Neural progenitor cell (in vitro differentiated cells): ENCODE measurements around the gene AGBL4. TPM values are rescaled to one million over a fixed set of nuclear protein-coding genes. Genes with fewer than 3 reads are reported as not detected.
"Not testable (repeated sequence)": the region's sequence is repeated elsewhere in the genome, so short reads cannot be mapped to it uniquely, and the experiment has no call there.

ENCODE experiments used
- DNase-seq: peaks from one replicate; pipeline ENCODE4 v3.0.0-alpha.2; 2016; ENCODE audit warnings: low spot score
- H2AFZ ChIP-seq: fragments of 200-600 bp; sonication (generic); replicated peaks from 2 replicates; pipeline ENCODE4 v1.6.1; 2016; ENCODE audit warnings: antibody characterized with exemption
- H3F3A ChIP-seq: fragments of 200-600 bp; sonication (generic); 2 replicates; pipeline ENCODE4 v1.6.1; 2016; ENCODE audit warnings: antibody characterized with exemption, low read depth
- H3K27ac ChIP-seq: fragments of 200-600 bp; sonication (generic); 2 replicates; pipeline ENCODE4 v1.5.1; 2016; ENCODE audit warnings: mild to moderate bottlenecking
- H3K27me3 ChIP-seq: fragments of 200-600 bp; sonication (generic); 2 replicates; pipeline ENCODE4 v1.6.1; 2016; ENCODE audit warnings: mild to moderate bottlenecking, moderate library complexity
- H3K36me3 ChIP-seq: fragments of 200-600 bp; sonication (generic); 2 replicates; pipeline ENCODE4 v1.5.1; 2016
- H3K4me1 ChIP-seq: fragments of 200-600 bp; sonication (generic); 2 replicates; pipeline ENCODE4 v1.6.1; 2016; ENCODE audit warnings: mixed run types
- H3K4me2 ChIP-seq: fragments of 200-600 bp; sonication (generic); 2 replicates; pipeline ENCODE4 v1.6.1; 2016
- H3K4me3 ChIP-seq: fragments of 200-600 bp; sonication (generic); 2 replicates; pipeline ENCODE4 v1.5.1; 2016
- H3K79me2 ChIP-seq: fragments of 200-600 bp; sonication (generic); 2 replicates; pipeline ENCODE4 v1.6.1; 2016; ENCODE audit warnings: low read depth
- H3K9ac ChIP-seq: fragments of 200-600 bp; sonication (generic); 2 replicates; pipeline ENCODE4 v1.6.1; 2016
- H3K9me3 ChIP-seq: fragments of 200-600 bp; sonication (generic); 2 replicates; pipeline ENCODE4 v1.5.1; 2016; ENCODE audit warnings: low read depth
- H4K20me1 ChIP-seq: fragments of 200-600 bp; sonication (generic); 2 replicates; pipeline ENCODE4 v1.6.1; 2016; ENCODE audit warnings: low read depth
- H3K27ac Mint-ChIP-seq: 3 replicates; pipeline ENCODE4 v1.8.0; 2021; ENCODE audit warnings: mixed read lengths
- H3K27me3 Mint-ChIP-seq: 2 replicates; pipeline ENCODE4 v1.8.0; 2022; ENCODE audit warnings: low read depth, mild to moderate bottlenecking, inconsistent platforms, moderate library complexity, mixed read lengths; ENCODE audit not compliant: insufficient read depth
- H3K36me3 Mint-ChIP-seq: 3 replicates; pipeline ENCODE4 v1.8.0; 2021; ENCODE audit warnings: mixed read lengths
- H3K4me1 Mint-ChIP-seq: 3 replicates; pipeline ENCODE4 v1.8.0; 2021; ENCODE audit warnings: mixed read lengths
- H3K4me3 Mint-ChIP-seq: 3 replicates; pipeline ENCODE4 v1.8.0; 2021; ENCODE audit warnings: mild to moderate bottlenecking, moderate library complexity, mixed read lengths
- H3K9me3 Mint-ChIP-seq: 3 replicates; pipeline ENCODE4 v1.8.0; 2020; ENCODE audit warnings: mixed read lengths
- EZH2 ChIP-seq: fragments of 200-600 bp; sonication (generic); IDR thresholded peaks from 2 replicates; pipeline ENCODE4 v1.6.1; 2017; ENCODE audit warnings: antibody characterized with exemption, mild to moderate bottlenecking, moderate library complexity
- EZH2phosphoT487 ChIP-seq: fragments of 200-600 bp; sonication (generic); IDR thresholded peaks from 2 replicates; pipeline ENCODE4 v1.6.1; 2017; ENCODE audit warnings: antibody characterized with exemption
- total RNA-seq: library from RNA; depleted of rRNA; stranded (reverse); fragments of >200 nt; gene quantifications from 2 replicates; pipeline ENCODE4 v1.2.3, GENCODE V29; 2015; ENCODE audit warnings: low replicate concordance
- TF ChIP-seq, protein P1 (sequence below): fragments of 200-600 bp; sonication (generic); IDR thresholded peaks from 2 replicates; pipeline ENCODE4 v1.5.1; 2017; ENCODE audit warnings: antibody characterized with exemption, mild to moderate bottlenecking

Gene AGBL4
- total RNA-seq, 1 donor from 2014 or later, result 1.5 TPM

DNA sequence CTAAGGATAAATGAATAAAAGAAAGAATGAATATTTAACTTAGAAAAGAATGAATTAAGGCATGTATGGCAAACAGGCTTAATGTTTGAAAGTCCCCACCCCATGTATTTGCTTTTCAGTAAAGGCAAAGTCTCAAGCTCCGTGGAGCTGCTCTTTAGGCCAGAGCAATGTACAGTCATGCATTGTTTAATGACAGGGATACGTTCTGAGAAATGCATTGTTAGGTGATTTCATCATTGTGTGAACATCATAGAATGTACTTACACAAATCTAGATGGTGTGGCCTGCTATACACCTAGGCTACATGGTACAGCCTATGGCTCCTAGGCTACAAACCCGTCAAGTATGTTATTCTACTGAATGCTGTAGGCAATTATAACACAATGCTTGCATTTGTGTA lies 1500.2 kb downstream of the AGBL4 start:
- Histone ChIP-seq H3F3A (no peaks in the 10 kb centered on the region), H2AFZ (no peak overlapping the region), H4K20me1 (no peaks in the 10 kb centered on the region), H3K9ac (no peak overlapping the region), H3K4me1 (peaks cover 13% of the 10 kb centered on the region), H3K9me3 (no peaks in the 10 kb centered on the region), H3K79me2 (no peaks in the 10 kb centered on the region), H3K4me3 (no peak overlapping the region), H3K4me2 (no peak overlapping the region), H3K36me3 (no peaks in the 10 kb centered on the region), H3K27ac (no peak overlapping the region), H3K27me3 (no peaks in the 10 kb centered on the region)
- Mint-ChIP-seq H3K9me3 (no peaks in the 10 kb centered on the region), H3K36me3 (no peaks in the 10 kb centered on the region), H3K27me3 (peaks cover 4% of the 10 kb centered on the region), H3K27ac (no peak overlapping the region), H3K4me3 (no peak overlapping the region), H3K4me1 (peaks cover 12% of the 10 kb centered on the region)
- TF ChIP-seq, protein P1, sequence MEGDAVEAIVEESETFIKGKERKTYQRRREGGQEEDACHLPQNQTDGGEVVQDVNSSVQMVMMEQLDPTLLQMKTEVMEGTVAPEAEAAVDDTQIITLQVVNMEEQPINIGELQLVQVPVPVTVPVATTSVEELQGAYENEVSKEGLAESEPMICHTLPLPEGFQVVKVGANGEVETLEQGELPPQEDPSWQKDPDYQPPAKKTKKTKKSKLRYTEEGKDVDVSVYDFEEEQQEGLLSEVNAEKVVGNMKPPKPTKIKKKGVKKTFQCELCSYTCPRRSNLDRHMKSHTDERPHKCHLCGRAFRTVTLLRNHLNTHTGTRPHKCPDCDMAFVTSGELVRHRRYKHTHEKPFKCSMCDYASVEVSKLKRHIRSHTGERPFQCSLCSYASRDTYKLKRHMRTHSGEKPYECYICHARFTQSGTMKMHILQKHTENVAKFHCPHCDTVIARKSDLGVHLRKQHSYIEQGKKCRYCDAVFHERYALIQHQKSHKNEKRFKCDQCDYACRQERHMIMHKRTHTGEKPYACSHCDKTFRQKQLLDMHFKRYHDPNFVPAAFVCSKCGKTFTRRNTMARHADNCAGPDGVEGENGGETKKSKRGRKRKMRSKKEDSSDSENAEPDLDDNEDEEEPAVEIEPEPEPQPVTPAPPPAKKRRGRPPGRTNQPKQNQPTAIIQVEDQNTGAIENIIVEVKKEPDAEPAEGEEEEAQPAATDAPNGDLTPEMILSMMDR, result no peak
- TF ChIP-seq EZH2phosphoT487, result no peak
- TF ChIP-seq EZH2, result no peak
- DNase-seq, result no peak

DNA sequence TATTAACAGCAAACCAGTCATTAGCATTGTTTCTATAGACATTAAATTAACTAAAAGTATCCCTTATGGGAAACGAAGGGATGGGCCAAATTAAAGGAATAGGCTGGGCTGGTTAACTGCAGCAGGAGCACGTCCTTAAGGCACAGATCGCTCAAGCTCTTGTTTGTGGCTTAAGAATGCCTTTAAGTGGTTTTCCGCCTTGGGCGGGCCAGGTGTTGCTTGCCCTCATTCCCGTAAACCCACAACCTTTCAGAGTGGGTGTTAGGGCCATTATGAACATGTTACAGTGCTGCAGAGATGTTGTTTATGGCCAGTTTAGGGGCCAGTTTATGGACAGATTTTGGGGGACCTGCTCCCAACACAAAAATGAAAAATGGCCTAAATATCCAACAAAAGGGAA lies 1503.9 kb downstream of the AGBL4 start:
- H3K27me3 ChIP-seq, H3K27ac Mint-ChIP-seq, H3K36me3 ChIP-seq, H3K27ac ChIP-seq, H3K4me1 ChIP-seq, H3K4me2 ChIP-seq, H3K9me3 Mint-ChIP-seq, H3K4me1 Mint-ChIP-seq, H3K4me3 ChIP-seq, DNase-seq, H2AFZ ChIP-seq, H4K20me1 ChIP-seq, H3K9me3 ChIP-seq, H3K4me3 Mint-ChIP-seq, H3F3A ChIP-seq, H3K36me3 Mint-ChIP-seq, H3K79me2 ChIP-seq, H3K27me3 Mint-ChIP-seq, H3K9ac ChIP-seq: not testable (repeated sequence)

DNA sequence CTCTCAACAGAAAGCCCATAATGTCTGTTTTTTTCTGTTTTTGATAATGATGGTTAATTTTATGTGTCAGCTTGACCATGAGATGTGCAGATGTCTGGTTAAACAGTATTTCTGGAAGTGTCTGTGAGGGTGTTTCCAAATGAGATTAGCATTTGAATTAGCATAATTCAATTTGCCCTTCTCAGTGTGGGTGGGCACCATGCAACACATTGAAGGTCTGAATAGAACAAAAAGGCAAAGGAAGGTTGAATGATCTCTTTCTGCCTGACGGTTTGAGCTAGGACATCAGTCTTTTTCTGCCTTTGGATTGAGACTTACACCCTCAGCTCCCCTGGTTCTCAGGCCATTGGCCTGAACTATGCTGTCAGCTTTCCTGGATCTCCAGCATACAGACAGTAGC lies 1516.9 kb downstream of the AGBL4 start:
- Histone ChIP-seq H3K4me2 (no peak overlapping the region), H3K9me3 (peaks cover 3% of the 10 kb centered on the region), H3K27ac (no peak overlapping the region), H3K79me2 (no peaks in the 10 kb centered on the region), H2AFZ (no peak overlapping the region), H3K9ac (no peak overlapping the region), H3K27me3 (no peaks in the 10 kb centered on the region), H3K4me3 (no peak overlapping the region), H3K36me3 (no peaks in the 10 kb centered on the region), H3K4me1 (no peaks in the 10 kb centered on the region), H3F3A (no peaks in the 10 kb centered on the region), H4K20me1 (no peaks in the 10 kb centered on the region)
- no peaks in the 10 kb centered on the region for H3K4me1 Mint-ChIP-seq
- no peak for DNase-seq
- no peak overlapping the region for H3K4me3 Mint-ChIP-seq
- no peaks in the 10 kb centered on the region for H3K27me3 Mint-ChIP-seq
- no peak overlapping the region for H3K27ac Mint-ChIP-seq
- H3K36me3 Mint-ChIP-seq, result no peaks in the 10 kb centered on the region
- H3K9me3 Mint-ChIP-seq, result no peaks in the 10 kb centered on the region
- TF ChIP-seq, protein P1, result no peak
- no peak for TF ChIP-seq EZH2
- TF ChIP-seq EZH2phosphoT487, result no peak

DNA sequence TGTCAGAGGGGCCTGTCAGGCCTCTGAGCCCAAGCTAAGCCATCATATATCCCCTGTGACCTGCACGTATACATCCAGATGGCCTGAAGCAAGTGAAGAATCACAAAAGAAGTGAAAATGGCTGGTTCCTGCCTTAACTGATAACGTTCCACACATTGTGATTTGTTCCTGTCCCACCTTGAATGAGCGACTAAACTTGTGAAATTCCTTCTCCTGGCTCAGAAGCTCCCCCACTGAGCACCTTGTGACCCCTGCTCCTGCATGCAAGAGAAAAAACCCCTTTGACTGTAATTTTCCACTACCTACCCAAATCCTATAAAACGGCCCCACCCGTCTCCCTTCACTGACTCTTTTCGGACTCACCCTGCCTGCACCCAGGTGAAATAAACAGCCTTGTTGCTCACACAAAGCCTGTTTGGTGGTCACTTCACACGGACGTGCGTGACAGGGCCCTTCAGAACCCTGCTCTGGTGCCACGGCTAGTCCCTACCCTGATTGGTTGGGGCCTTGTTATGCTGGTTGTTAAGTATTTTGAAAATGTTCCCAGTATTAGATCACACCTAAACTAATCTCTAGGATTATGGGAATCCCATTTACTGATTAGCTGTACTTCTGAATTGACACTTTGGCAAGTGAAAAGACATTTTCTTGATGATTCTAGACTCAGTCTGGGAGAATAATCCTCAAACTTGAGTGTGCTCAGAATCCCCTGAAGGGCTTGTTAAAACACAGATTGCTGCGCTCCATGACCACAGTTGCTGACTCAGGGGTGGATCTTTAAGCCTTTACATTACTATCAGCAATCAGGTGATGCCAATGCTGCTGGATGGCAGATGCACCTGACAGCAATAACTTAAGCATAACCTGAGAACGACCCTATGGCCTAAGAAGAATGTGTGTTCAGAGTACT lies 1523.0 kb downstream of the AGBL4 start:
- no peaks in the 10 kb centered on the region for H3K27me3 Mint-ChIP-seq
- TF ChIP-seq EZH2 (no peak), EZH2phosphoT487 (no peak)
- TF ChIP-seq, protein P1, result no peak
- H3K79me2 ChIP-seq, result no peaks in the 10 kb centered on the region
- H4K20me1 ChIP-seq, result no peaks in the 10 kb centered on the region
- no peaks in the 10 kb centered on the region for H3K9me3 Mint-ChIP-seq
- peak overlapping the region; percentile 44 for H3K4me3 Mint-ChIP-seq
- no peak overlapping the region for H2AFZ ChIP-seq
- H3K4me2 ChIP-seq, result no peak overlapping the region
- H3K4me1 Mint-ChIP-seq, result peaks cover 12% of the 10 kb centered on the region
- H3K9ac ChIP-seq, result no peak overlapping the region
- no peak for DNase-seq
- H3K9me3 ChIP-seq, result no peaks in the 10 kb centered on the region
- H3K36me3 ChIP-seq, result no peaks in the 10 kb centered on the region
- no peak overlapping the region for H3K27ac ChIP-seq
- no peaks in the 10 kb centered on the region for H3K27me3 ChIP-seq
- H3K27ac Mint-ChIP-seq, result peak overlapping the region; percentile 76
- no peaks in the 10 kb centered on the region for H3F3A ChIP-seq
- no peaks in the 10 kb centered on the region for H3K4me1 ChIP-seq
- no peak overlapping the region for H3K4me3 ChIP-seq
- H3K36me3 Mint-ChIP-seq, result no peaks in the 10 kb centered on the region
